HepG2 (cell line): ENCODE data around the gene RPTOR. TPM values are rescaled to one million over a fixed set of nuclear protein-coding genes. Genes with fewer than 3 reads are reported as not detected.

Experiments
- ATAC-seq: fragments of 200-7000 bp; cut with Tn5 transposase; 3 replicates; pipeline ENCODE4 v1.9.1; 2020; ENCODE audit warnings: mild to moderate bottlenecking, moderate library complexity
- BruUV-seq: library from RNA; stranded (reverse); fragments of 400-500 nt; replicated peaks from 2 replicates; lab custom pipeline; 2021; lab: Mats Ljungman, UMichigan
- CTCF ChIA-PET: fragments of 300-600 bp; formaldehyde crosslinking; extraction: SDS; loops from one replicate; lab custom pipeline; 2021; ENCODE audit warnings: low total read pairs, inconsistent platforms, low intra/inter-chr PET ratio; lab: Yijun Ruan, JAX
- POLR2A ChIA-PET: fragments of 350-600 bp; sonication (Branson Sonifier 250); formaldehyde crosslinking; loops from one replicate; lab custom pipeline; 2020; ENCODE audit warnings: antibody characterized with exemption, inconsistent platforms; lab: Yijun Ruan, JAX
- DNase-seq: peaks from one replicate; pipeline ENCODE4 v3.0.0-alpha.2; 2015; ENCODE audit warnings: low spot score
- FAIRE-seq: peaks from 3 replicates; lab custom pipeline; 2011; peaks lifted over from hg19 to GRCh38; lab: Jason Lieb, UNC
- H2AFZ ChIP-seq: one replicate; pipeline ENCODE4 v1.6.1; 2011; ENCODE audit warnings: low read length, inconsistent platforms
- H3K27ac ChIP-seq: fragments of 300-600 bp; 3 replicates; pipeline ENCODE4 v1.8.0; 2011; ENCODE audit warnings: mixed run types, mild to moderate bottlenecking, mixed read lengths, low read length, inconsistent platforms; ENCODE audit not compliant: insufficient read depth; ENCODE audit errors: extremely low read length
- H3K27me3 ChIP-seq, 2 experiments: fragments of 200-600 bp in 1 of 2; 2 replicates in 1 of 2; 3 replicates in 1 of 2; pipeline versions ENCODE4 v1.6.0 to v1.8.0; 2011; ENCODE audit warnings: low read length in 2 of 2, mild to moderate bottlenecking in 2 of 2, moderate library complexity in 2 of 2, inconsistent platforms in 1 of 2; ENCODE audit not compliant: insufficient read depth in 2 of 2, control insufficient read depth in 1 of 2
- H3K36me3 ChIP-seq, 2 experiments: fragments of 200-600 bp in 1 of 2; replicated peaks in 1 of 2; 2 replicates in 1 of 2; 3 replicates in 1 of 2; pipeline versions ENCODE4 v1.5.1 to v1.8.0; 2011; ENCODE audit warnings: low read length in 2 of 2, inconsistent platforms in 1 of 2; ENCODE audit not compliant: insufficient read depth in 2 of 2, control insufficient read depth in 1 of 2
- H3K4me1 ChIP-seq: 2 replicates; pipeline ENCODE4 v1.5.1; 2012; ENCODE audit warnings: low read length, inconsistent platforms; ENCODE audit not compliant: insufficient read depth
- H3K4me2 ChIP-seq: 2 replicates; pipeline ENCODE4 v1.6.0; 2011; ENCODE audit warnings: low read depth, low read length, inconsistent platforms
- H3K4me3 ChIP-seq, 3 experiments: fragments of 200-600 bp in 1 of 3; sonication (generic), shearing (Covaris generic) in 1 of 3; replicated peaks in 1 of 3; 2 replicates each; pipeline ENCODE4 v1.5.1; 2011 to 2016; ENCODE audit warnings: low read length in 3 of 3, inconsistent platforms in 2 of 3, low read depth in 2 of 3, mild to moderate bottlenecking in 2 of 3, control low read depth in 1 of 3, mixed read lengths in 1 of 3; ENCODE audit not compliant: insufficient read depth in 1 of 3
- H3K79me2 ChIP-seq: one replicate; pipeline ENCODE4 v1.6.1; 2011; ENCODE audit warnings: low read length, inconsistent platforms; ENCODE audit not compliant: insufficient read depth
- H3K9ac ChIP-seq: 2 replicates; pipeline ENCODE4 v1.6.0; 2011; ENCODE audit warnings: mild to moderate bottlenecking, low read depth, low read length, inconsistent platforms; ENCODE audit not compliant: insufficient read depth
- H3K9me3 ChIP-seq: 2 replicates; pipeline ENCODE4 v1.5.1; 2012; ENCODE audit warnings: mild to moderate bottlenecking, low read length
- H4K20me1 ChIP-seq: 2 replicates; pipeline ENCODE4 v1.6.0; 2011; ENCODE audit warnings: inconsistent platforms, mild to moderate bottlenecking, low read length, moderate library complexity; ENCODE audit not compliant: insufficient read depth
- ARID3A ChIP-seq: IDR thresholded peaks from 2 replicates; pipeline ENCODE4 v1.6.1; 2012; ENCODE audit warnings: low read depth, low read length, improper control_type of control experiment
- HNF4G ChIP-seq, 2 experiments: sonication (generic) in 1 of 2; formaldehyde crosslinking in 1 of 2; IDR thresholded peaks; 2 replicates each; pipeline versions ENCODE4 v1.4.0 to v1.6.1; 2011 to 2020; ENCODE audit warnings: borderline replicate concordance in 2 of 2, low read depth in 2 of 2, mild to moderate bottlenecking in 2 of 2, low read length in 1 of 2, missing genetic modification reagents in 1 of 2, moderate library complexity in 1 of 2
- NAIF1 ChIP-seq: sonication (generic); formaldehyde crosslinking; IDR thresholded peaks from 2 replicates; pipeline ENCODE4 v1.5.0; 2020; ENCODE audit warnings: mild to moderate bottlenecking, missing genetic modification reagents, borderline replicate concordance
- NR2F6 ChIP-seq, 2 experiments: IDR thresholded peaks; 2 replicates each; pipeline ENCODE4 v1.6.1; 2016; ENCODE audit warnings: antibody characterized with exemption in 1 of 2, mild to moderate bottlenecking in 1 of 2
- PHB2 ChIP-seq: fragments of 450-650 bp; IDR thresholded peaks from 2 replicates; pipeline ENCODE4 v1.6.1; 2018; ENCODE audit not compliant: partially characterized antibody
- POLR2AphosphoS5 ChIP-seq: IDR thresholded peaks from 2 replicates; pipeline ENCODE4 v1.6.1; 2012; ENCODE audit warnings: low read depth, low read length
- REL ChIP-seq: sonication (generic); formaldehyde crosslinking; conservative IDR thresholded peaks from 2 replicates; pipeline ENCODE4 v1.8.0; 2022; ENCODE audit warnings: mild to moderate bottlenecking, missing genetic modification reagents, moderate library complexity
- SIX1 ChIP-seq: sonication (generic); formaldehyde crosslinking; IDR thresholded peaks from 2 replicates; pipeline ENCODE4 v1.4.0; 2020; ENCODE audit warnings: missing genetic modification reagents, borderline replicate concordance
- THYN1 ChIP-seq: sonication (generic); formaldehyde crosslinking; IDR thresholded peaks from 2 replicates; pipeline ENCODE4 v1.8.1; 2023; ENCODE audit warnings: low read depth, mild to moderate bottlenecking, moderate library complexity, missing genetic modification reagents, borderline replicate concordance
- TOPORS ChIP-seq: sonication (generic); formaldehyde crosslinking; IDR thresholded peaks from 2 replicates; pipeline ENCODE4 v1.8.0; 2023; ENCODE audit warnings: mild to moderate bottlenecking, missing genetic modification reagents
- ZBTB42 ChIP-seq: sonication (generic); formaldehyde crosslinking; IDR thresholded peaks from 2 replicates; pipeline ENCODE4 v1.5.0; 2020; ENCODE audit warnings: mild to moderate bottlenecking, missing genetic modification reagents
- ZNF556 ChIP-seq: sonication (generic); formaldehyde crosslinking; IDR thresholded peaks from 2 replicates; pipeline ENCODE4 v1.4.0; 2020; ENCODE audit warnings: mild to moderate bottlenecking, missing genetic modification reagents, borderline replicate concordance
- ZNF713 ChIP-seq: sonication (generic); formaldehyde crosslinking; IDR thresholded peaks from 2 replicates; pipeline ENCODE4 v1.4.0; 2020; ENCODE audit warnings: mild to moderate bottlenecking, missing genetic modification reagents
- ZSCAN12 ChIP-seq: sonication (generic); formaldehyde crosslinking; IDR thresholded peaks from 2 replicates; pipeline ENCODE4 v1.9.0; 2021; ENCODE audit warnings: mild to moderate bottlenecking, missing genetic modification reagents
- WGBS: methylation state at CpG from one replicate; pipeline ENCODE4 v1.1.6; 2017; ENCODE audit warnings: low lambda C conversion rate; 5-methylcytosine and 5-hydroxymethylcytosine counted together
- in situ Hi-C: cut with HindIII; loops from 2 replicates; pipeline ENCODE4 v1.10.0; 2017; ENCODE audit warnings: low pct_unique_long_range_greater_than_20kb; ENCODE audit not compliant: extremely low pct_ligation_motif_present
- intact Hi-C: fragments of 100-400 bp; cut with micrococcal nuclease; formaldehyde crosslinking; loops from one replicate; pipeline ENCODE4 v1.10.0; 2022; ENCODE audit not compliant: unreplicated experiment
- polyA plus RNA-seq, 8 experiments: library from polyadenylated mRNA; depleted of rRNA in 3 of 8; stranded (reverse) in 7 of 8; unstranded in 1 of 8; fragments of >200 nt; fragmentation: Illumina TruSeq in 4 of 8; extraction: Trizol in 4 of 8; gene quantifications; 2 replicates each; pipeline versions ENCODE4 v1.2.1 to v1.2.3, GENCODE V29; 2011 to 2016; ENCODE audit warnings: low read depth in 4 of 8, missing spikeins in 1 of 8, mixed read lengths in 1 of 8; ENCODE audit not compliant: insufficient read depth in 1 of 8
- total RNA-seq, 5 experiments: library from RNA; depleted of rRNA; stranded (reverse); fragments of >200 nt; fragmentation: Illumina TruSeq; extraction: Trizol; gene quantifications; 2 replicates each; pipeline ENCODE4 v1.2.3, GENCODE V29; 2016; ENCODE audit warnings: low read depth in 1 of 5
- TF ChIP-seq, protein P1 (sequence below): sonication (generic); formaldehyde crosslinking; IDR thresholded peaks from 2 replicates; pipeline ENCODE4 v1.4.0; 2020; ENCODE audit warnings: mild to moderate bottlenecking, missing genetic modification reagents
- TF ChIP-seq, protein P2 (sequence below): sonication (generic); formaldehyde crosslinking; IDR thresholded peaks from 2 replicates; pipeline ENCODE4 v1.5.0; 2020; ENCODE audit warnings: missing genetic modification reagents, mild to moderate bottlenecking, borderline replicate concordance
- TF ChIP-seq, protein P3 (sequence below): sonication (generic); formaldehyde crosslinking; IDR thresholded peaks from 2 replicates; pipeline ENCODE4 v1.5.0; 2020; ENCODE audit warnings: mild to moderate bottlenecking, missing genetic modification reagents, moderate library complexity
- TF ChIP-seq, protein P4 (sequence below): sonication (generic); formaldehyde crosslinking; IDR thresholded peaks from 2 replicates; pipeline ENCODE4 v1.4.0; 2020; ENCODE audit warnings: low read depth, mild to moderate bottlenecking, missing genetic modification reagents

RPTOR gene
- total and polyA plus RNA-seq, 2 of the 13 experiments (the other 11 are each of a cell fraction or from before 2014, with no cell fraction given), result 6.6 to 25.3 TPM

- FAIRE-seq (no peak), DNase-seq (no peak), ATAC-seq (no peak)
- H3K79me2 ChIP-seq, result peaks cover 78% of the 10 kb centered on the region
- CTCF ChIA-PET, result no interaction called here
- no peak overlapping the region for H3K27ac ChIP-seq
- BruUV-seq, result no TSS peak
- no peak overlapping the region for H3K4me3 ChIP-seq
- TF ChIP-seq ZNF556 (CRISPR knock-in tag), result no peak
- no peak for TF ChIP-seq SIX1
- no peak for TF ChIP-seq PHB2
- no peak for TF ChIP-seq HNF4G (IDR thresholded peaks at IDR 0.05; ENCODE audit: borderline replicate concordance, low read depth, low read length)
- TF ChIP-seq HNF4G (CRISPR knock-in tag; IDR thresholded peaks at IDR 0.05; ENCODE audit: borderline replicate concordance, low read depth), result no peak
- TF ChIP-seq, protein P1, sequence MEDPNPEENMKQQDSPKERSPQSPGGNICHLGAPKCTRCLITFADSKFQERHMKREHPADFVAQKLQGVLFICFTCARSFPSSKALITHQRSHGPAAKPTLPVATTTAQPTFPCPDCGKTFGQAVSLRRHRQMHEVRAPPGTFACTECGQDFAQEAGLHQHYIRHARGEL (CRISPR knock-in tag), result no peak
- TF ChIP-seq, protein P2, sequence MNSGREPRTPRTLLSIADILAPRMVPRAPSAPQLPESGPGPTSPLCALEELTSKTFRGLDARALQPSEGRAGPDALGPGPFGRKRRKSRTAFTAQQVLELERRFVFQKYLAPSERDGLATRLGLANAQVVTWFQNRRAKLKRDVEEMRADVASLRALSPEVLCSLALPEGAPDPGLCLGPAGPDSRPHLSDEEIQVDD (CRISPR knock-in tag), result no peak
- TF ChIP-seq NAIF1 (CRISPR knock-in tag), result no peak
- TF ChIP-seq ZNF713 (CRISPR knock-in tag), result no peak
- TF ChIP-seq POLR2AphosphoS5, result no peak
- TF ChIP-seq, protein P3, sequence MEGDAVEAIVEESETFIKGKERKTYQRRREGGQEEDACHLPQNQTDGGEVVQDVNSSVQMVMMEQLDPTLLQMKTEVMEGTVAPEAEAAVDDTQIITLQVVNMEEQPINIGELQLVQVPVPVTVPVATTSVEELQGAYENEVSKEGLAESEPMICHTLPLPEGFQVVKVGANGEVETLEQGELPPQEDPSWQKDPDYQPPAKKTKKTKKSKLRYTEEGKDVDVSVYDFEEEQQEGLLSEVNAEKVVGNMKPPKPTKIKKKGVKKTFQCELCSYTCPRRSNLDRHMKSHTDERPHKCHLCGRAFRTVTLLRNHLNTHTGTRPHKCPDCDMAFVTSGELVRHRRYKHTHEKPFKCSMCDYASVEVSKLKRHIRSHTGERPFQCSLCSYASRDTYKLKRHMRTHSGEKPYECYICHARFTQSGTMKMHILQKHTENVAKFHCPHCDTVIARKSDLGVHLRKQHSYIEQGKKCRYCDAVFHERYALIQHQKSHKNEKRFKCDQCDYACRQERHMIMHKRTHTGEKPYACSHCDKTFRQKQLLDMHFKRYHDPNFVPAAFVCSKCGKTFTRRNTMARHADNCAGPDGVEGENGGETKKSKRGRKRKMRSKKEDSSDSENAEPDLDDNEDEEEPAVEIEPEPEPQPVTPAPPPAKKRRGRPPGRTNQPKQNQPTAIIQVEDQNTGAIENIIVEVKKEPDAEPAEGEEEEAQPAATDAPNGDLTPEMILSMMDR, result no peak
- TF ChIP-seq, protein P4, sequence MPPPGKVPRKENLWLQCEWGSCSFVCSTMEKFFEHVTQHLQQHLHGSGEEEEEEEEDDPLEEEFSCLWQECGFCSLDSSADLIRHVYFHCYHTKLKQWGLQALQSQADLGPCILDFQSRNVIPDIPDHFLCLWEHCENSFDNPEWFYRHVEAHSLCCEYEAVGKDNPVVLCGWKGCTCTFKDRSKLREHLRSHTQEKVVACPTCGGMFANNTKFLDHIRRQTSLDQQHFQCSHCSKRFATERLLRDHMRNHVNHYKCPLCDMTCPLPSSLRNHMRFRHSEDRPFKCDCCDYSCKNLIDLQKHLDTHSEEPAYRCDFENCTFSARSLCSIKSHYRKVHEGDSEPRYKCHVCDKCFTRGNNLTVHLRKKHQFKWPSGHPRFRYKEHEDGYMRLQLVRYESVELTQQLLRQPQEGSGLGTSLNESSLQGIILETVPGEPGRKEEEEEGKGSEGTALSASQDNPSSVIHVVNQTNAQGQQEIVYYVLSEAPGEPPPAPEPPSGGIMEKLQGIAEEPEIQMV (CRISPR knock-in tag), result no peak
- no peak for TF ChIP-seq THYN1
- no peak for TF ChIP-seq NR2F6 (IDR thresholded peaks at IDR 0.05)
- TF ChIP-seq NR2F6 (CRISPR knock-in tag; IDR thresholded peaks at IDR 0.05), result no peak
- TF ChIP-seq ARID3A, result no peak
- no peak for TF ChIP-seq REL
- TF ChIP-seq TOPORS (CRISPR knock-in tag), result no peak
- no peak for TF ChIP-seq ZBTB42 (CRISPR knock-in tag)
- no peak for TF ChIP-seq ZSCAN12
- no peaks in the 10 kb centered on the region for H3K9me3 ChIP-seq
- H3K4me2 ChIP-seq, result no peak overlapping the region
- H3K27me3 ChIP-seq, result no peaks in the 10 kb centered on the region
- POLR2A ChIA-PET, result no interaction called here
- no peaks in the 10 kb centered on the region; a peak in 1 of 5 replicates for H3K36me3 ChIP-seq
- H2AFZ ChIP-seq, result no peak overlapping the region
- in situ Hi-C loops (no loop called here), intact Hi-C loops (no loop called here)
- no peak overlapping the region for H3K9ac ChIP-seq
- H4K20me1 ChIP-seq, result peaks cover 26% of the 10 kb centered on the region
- WGBS, result 96% methylated on average over 5 of the region's 5 CpGs
- H3K4me1 ChIP-seq, result no peaks in the 10 kb centered on the region
These were observed 21.4 kb downstream of the RPTOR start for GRCh38 chr17:80566054-80566400.
